ENCODE results near the gene ZNF554.

DNA sequence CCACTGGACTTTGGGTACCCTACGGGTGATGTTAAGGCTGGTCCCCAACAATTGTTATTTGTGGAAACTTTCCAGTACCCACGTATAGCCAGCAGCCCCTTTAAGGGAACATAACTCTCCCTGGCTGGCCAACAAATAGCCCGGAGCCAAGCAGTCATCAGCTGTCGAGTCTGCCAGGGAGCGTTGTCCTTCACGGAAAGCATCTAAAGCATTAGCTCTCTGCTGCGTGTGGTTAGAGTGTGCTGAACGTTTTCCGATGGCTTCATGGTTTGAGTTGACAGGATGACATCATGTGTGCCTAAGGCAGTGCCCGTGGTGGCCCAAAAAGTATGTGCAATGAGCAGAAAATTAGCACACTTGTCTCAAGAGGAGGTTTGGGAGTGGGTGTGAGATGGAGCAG is 44.1 kb downstream of the ZNF554 start:
- TF ChIP-seq, protein P1, sequence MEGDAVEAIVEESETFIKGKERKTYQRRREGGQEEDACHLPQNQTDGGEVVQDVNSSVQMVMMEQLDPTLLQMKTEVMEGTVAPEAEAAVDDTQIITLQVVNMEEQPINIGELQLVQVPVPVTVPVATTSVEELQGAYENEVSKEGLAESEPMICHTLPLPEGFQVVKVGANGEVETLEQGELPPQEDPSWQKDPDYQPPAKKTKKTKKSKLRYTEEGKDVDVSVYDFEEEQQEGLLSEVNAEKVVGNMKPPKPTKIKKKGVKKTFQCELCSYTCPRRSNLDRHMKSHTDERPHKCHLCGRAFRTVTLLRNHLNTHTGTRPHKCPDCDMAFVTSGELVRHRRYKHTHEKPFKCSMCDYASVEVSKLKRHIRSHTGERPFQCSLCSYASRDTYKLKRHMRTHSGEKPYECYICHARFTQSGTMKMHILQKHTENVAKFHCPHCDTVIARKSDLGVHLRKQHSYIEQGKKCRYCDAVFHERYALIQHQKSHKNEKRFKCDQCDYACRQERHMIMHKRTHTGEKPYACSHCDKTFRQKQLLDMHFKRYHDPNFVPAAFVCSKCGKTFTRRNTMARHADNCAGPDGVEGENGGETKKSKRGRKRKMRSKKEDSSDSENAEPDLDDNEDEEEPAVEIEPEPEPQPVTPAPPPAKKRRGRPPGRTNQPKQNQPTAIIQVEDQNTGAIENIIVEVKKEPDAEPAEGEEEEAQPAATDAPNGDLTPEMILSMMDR (IDR thresholded peaks at IDR 0.05) = no peak
- no peak for TF ChIP-seq POLR2A (IDR thresholded peaks at IDR 0.05)
